Renal pelvis (tissue), 4 donors: ENCODE measurements around the gene ARID1B. TPM values are rescaled to one million over a fixed set of nuclear protein-coding genes. Genes with fewer than 3 reads are reported as not detected.

ENCODE experiments used
- DNase-seq: peaks from one replicate; pipeline ENCODE4 v3.0.0-alpha.2; 2013
- polyA plus RNA-seq, 3 donors: library from polyadenylated mRNA; unstranded; fragments of 120-200 nt; gene quantifications; one replicate each; pipeline ENCODE4 v1.2.1, GENCODE V29; 2013; ENCODE audit not compliant: insufficient read length in 3 of 3

Gene ARID1B
- polyA plus RNA-seq, 3 donors: 71.8 to 84.7 (median 78.8) TPM

GRCh38 chr6:156872903-156873302 is 95.7 kb downstream of the ARID1B start:
- no peak for DNase-seq

GRCh38 chr6:156873654-156874380 is 96.6 kb downstream of the ARID1B start:
- DNase-seq: no peak

- DNase-seq: no peak
These were observed 97.9 kb downstream of the ARID1B start for GRCh38 chr6:156875062-156875461.

- DNase-seq: no peak
These were observed 99.1 kb downstream of the ARID1B start for GRCh38 chr6:156876302-156876701.

GRCh38 chr6:156877126-156877863 is 100.1 kb downstream of the ARID1B start:
- DNase-seq: no peak

GRCh38 chr6:156878681-156879080 is 101.5 kb downstream of the ARID1B start:
- DNase-seq: no peak

GRCh38 chr6:156879186-156879585 is 102.0 kb downstream of the ARID1B start:
- DNase-seq: no peak

- no peak for DNase-seq
These were observed 102.4 kb downstream of the ARID1B start for GRCh38 chr6:156879591-156879990.

GRCh38 chr6:156880913-156881312 is 103.7 kb downstream of the ARID1B start:
- no peak for DNase-seq

- DNase-seq: no peak
These were observed 104.8 kb downstream of the ARID1B start for GRCh38 chr6:156881687-156882629.

GRCh38 chr6:156883497-156884252 is 106.5 kb downstream of the ARID1B start:
- DNase-seq: no peak

GRCh38 chr6:156884306-156884705 is 107.1 kb downstream of the ARID1B start:
- DNase-seq: no peak

GRCh38 chr6:156885562-156885961 is 108.4 kb downstream of the ARID1B start:
- no peak for DNase-seq

GRCh38 chr6:156886409-156886808 is 109.2 kb downstream of the ARID1B start:
- no peak for DNase-seq

GRCh38 chr6:156887623-156888269 is 110.6 kb downstream of the ARID1B start:
- no peak for DNase-seq

GRCh38 chr6:156889469-156889868 is 112.3 kb downstream of the ARID1B start:
- DNase-seq: no peak

- no peak for DNase-seq
These were observed 112.8 kb downstream of the ARID1B start for GRCh38 chr6:156889986-156890385.

GRCh38 chr6:156890627-156891314 is 113.6 kb downstream of the ARID1B start:
- peak; percentile 40 for DNase-seq

GRCh38 chr6:156897907-156898531 is 120.8 kb downstream of the ARID1B start:
- no peak for DNase-seq

- no peak for DNase-seq
These were observed 121.9 kb downstream of the ARID1B start for GRCh38 chr6:156899071-156899470.
